GM12865 (cell line): ENCODE measurements around the gene FCMR.

ENCODE experiments used
- DNase-seq: peaks from one replicate; pipeline ENCODE4 v3.0.0; 2010; ENCODE audit warnings: low read depth
- H3K4me3 ChIP-seq: 2 replicates; pipeline ENCODE4 v1.5.1; 2011; ENCODE audit warnings: mild to moderate bottlenecking, low read depth, low read length, control low read depth
- CTCF ChIP-seq: IDR thresholded peaks from 2 replicates; pipeline ENCODE4 v1.5.1; 2011; ENCODE audit warnings: low read length, control low read depth, low read depth, inconsistent platforms; ENCODE audit not compliant: insufficient read depth; ENCODE audit errors: missing control alignments

Gene FCMR

GRCh38 chr1:206895837-206896242 is 25.9 kb downstream of the FCMR start:
- no peak for DNase-seq
- H3K4me3 ChIP-seq, result no peak overlapping the region
- TF ChIP-seq CTCF, result no peak

GRCh38 chr1:206895325-206895724 is 26.4 kb downstream of the FCMR start:
- no peak for TF ChIP-seq CTCF
- no peak overlapping the region for H3K4me3 ChIP-seq
- DNase-seq, result no peak

GRCh38 chr1:206893380-206893779 is 28.4 kb downstream of the FCMR start:
- TF ChIP-seq CTCF, result no peak
- no peak for DNase-seq

GRCh38 chr1:206892351-206892984 is 29.3 kb downstream of the FCMR start:
- no peak for TF ChIP-seq CTCF
- no peak overlapping the region for H3K4me3 ChIP-seq
- DNase-seq, result no peak

More at GRCh38 chr1:206893380-206893779, 28.4 kb downstream of the FCMR start:
- no peak overlapping the region for H3K4me3 ChIP-seq

GRCh38 chr1:206891412-206891811 is 30.3 kb downstream of the FCMR start:
- no peak for DNase-seq
- TF ChIP-seq CTCF, result no peak
- no peak overlapping the region for H3K4me3 ChIP-seq

- no peak overlapping the region for H3K4me3 ChIP-seq
- TF ChIP-seq CTCF, result no peak
- DNase-seq, result no peak
Measured at GRCh38 chr1:206890125-206891060, 31.3 kb downstream of the FCMR start.
